GM21786 (cell line): Measurements from ENCODE around the gene DCBLD1.
A peak's percentile ranks its signal among the peaks of the same experiment; 100 is the strongest.
"Not testable (repeated sequence)": the region's sequence is repeated elsewhere in the genome, so short reads cannot be mapped to it uniquely, and the experiment has no call there.

Experiments
- ATAC-seq: cut with Tn5 transposase; IDR thresholded peaks from one replicate; pipeline ENCODE4 v1.9.1; 2021; ENCODE audit not compliant: unreplicated experiment

The DCBLD1 gene

GRCh38 chr6:117497237-117497636 lies 14.8 kb downstream of the DCBLD1 start:
- ATAC-seq = no peak

- ATAC-seq = peak; percentile 49
Observed at GRCh38 chr6:117498159-117498558, 15.7 kb downstream of the DCBLD1 start.

GRCh38 chr6:117501722-117502121 lies 19.2 kb downstream of the DCBLD1 start:
- no peak for ATAC-seq

- no peak for ATAC-seq
Observed at GRCh38 chr6:117502580-117502979, 20.1 kb downstream of the DCBLD1 start.

GRCh38 chr6:117503211-117503610 lies 20.7 kb downstream of the DCBLD1 start:
- no peak for ATAC-seq

- no peak for ATAC-seq
Observed at GRCh38 chr6:117504478-117505144, 22.1 kb downstream of the DCBLD1 start.

GRCh38 chr6:117505311-117505710 lies 22.8 kb downstream of the DCBLD1 start:
- ATAC-seq = no peak

- no peak for ATAC-seq
Observed at GRCh38 chr6:117506180-117506835, 23.8 kb downstream of the DCBLD1 start.

- no peak for ATAC-seq
Observed at GRCh38 chr6:117506907-117507306, 24.4 kb downstream of the DCBLD1 start.

GRCh38 chr6:117508450-117508971 lies 26.0 kb downstream of the DCBLD1 start:
- no peak for ATAC-seq

- no peak for ATAC-seq
Observed at GRCh38 chr6:117509021-117509420, 26.5 kb downstream of the DCBLD1 start.

- no peak for ATAC-seq
Observed at GRCh38 chr6:117512056-117512828, 29.8 kb downstream of the DCBLD1 start.

GRCh38 chr6:117512987-117513573 lies 30.6 kb downstream of the DCBLD1 start:
- ATAC-seq = no peak

GRCh38 chr6:117513778-117514365 lies 31.4 kb downstream of the DCBLD1 start:
- no peak for ATAC-seq

- no peak for ATAC-seq
Observed at GRCh38 chr6:117514655-117515054, 32.2 kb downstream of the DCBLD1 start.

GRCh38 chr6:117515326-117515725 lies 32.9 kb downstream of the DCBLD1 start:
- no peak for ATAC-seq

GRCh38 chr6:117517995-117518394 lies 35.5 kb downstream of the DCBLD1 start:
- ATAC-seq = not testable (repeated sequence)

- peak; percentile 52 for ATAC-seq
Observed at GRCh38 chr6:117518870-117519269, 36.4 kb downstream of the DCBLD1 start.

GRCh38 chr6:117520603-117521395 lies 38.3 kb downstream of the DCBLD1 start:
- no peak for ATAC-seq
